GM18870 (cell line): ENCODE results near the gene SNRK.
"Not testable (repeated sequence)": the region's sequence is repeated elsewhere in the genome, so short reads cannot be mapped to it uniquely, and the experiment has no call there.

Experiments
- ATAC-seq: cut with Tn5 transposase; IDR thresholded peaks from one replicate; pipeline ENCODE4 v1.9.1; 2021; ENCODE audit warnings: moderate library complexity; ENCODE audit not compliant: unreplicated experiment

Gene SNRK

DNA sequence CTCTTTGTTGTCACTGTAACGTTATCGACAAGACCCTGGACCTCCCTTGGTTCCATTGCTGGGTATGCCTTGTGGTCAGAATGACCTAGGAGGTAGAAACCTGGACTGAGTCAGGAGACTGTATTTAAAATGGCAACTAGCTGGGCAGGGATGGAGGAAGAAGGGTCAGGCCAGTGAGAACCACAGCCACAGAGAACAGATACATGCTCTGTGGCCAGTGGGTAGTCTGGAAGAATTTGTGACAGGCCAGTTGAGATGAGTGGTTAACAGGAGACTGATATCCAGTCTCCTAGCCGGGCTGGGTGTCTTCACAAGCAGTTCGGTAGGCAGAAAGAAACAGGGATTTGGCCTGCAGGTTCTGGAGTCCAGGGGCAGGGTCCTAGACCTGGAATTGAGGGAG lies 58.9 kb downstream of the SNRK start:
- no peak for ATAC-seq

DNA sequence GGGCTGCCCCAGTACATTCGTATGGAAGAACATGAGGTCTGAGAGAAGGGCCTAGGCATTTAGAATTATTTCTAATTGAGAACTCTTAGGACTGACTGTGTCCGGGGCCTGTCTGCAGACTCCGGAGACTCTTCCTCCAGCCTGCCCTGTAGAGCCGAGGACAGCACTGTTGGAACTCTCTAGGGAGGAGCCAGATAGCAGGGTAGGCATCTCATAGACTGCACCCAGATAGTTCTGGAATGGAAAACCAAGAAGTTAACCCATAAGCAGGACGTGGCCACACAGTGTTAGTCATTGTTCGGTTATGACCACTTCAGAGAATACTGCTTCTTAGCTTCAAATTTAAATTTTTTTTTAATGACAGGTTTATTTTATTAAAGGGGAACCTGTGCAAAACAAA lies 59.5 kb downstream of the SNRK start:
- ATAC-seq: no peak

DNA sequence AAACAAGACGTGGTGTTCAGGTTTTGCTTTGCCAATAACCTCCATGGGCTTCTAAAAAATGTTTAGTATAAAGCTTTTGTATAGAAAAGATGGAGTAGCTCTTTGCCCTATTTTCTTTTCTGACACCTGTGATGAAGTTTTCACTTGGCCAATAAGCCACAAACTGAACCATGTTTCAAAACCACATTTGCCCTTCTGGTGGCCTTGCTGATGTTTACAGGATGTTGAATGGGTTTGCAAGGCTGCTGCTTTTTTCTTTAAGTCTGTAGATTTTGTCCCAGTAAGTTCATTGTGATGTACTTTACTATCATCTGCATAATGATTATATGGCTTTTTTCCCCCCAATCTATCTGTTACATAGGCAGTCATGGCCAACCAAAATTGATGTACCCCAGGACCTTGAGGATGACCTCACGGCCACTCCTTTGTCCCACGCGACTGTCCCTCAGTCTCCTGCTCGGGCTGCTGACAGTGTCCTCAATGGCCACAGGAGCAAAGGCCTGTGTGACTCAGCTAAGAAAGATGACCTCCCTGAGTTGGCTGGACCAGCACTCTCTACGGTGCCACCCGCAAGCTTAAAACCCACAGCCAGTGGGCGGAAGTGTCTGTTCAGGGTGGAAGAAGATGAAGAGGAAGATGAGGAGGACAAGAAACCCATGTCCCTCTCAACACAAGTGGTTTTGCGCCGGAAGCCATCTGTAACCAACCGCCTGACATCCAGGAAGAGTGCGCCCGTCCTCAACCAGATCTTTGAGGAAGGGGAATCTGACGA lies 60.8 kb downstream of the SNRK start:
- no peak for ATAC-seq

DNA sequence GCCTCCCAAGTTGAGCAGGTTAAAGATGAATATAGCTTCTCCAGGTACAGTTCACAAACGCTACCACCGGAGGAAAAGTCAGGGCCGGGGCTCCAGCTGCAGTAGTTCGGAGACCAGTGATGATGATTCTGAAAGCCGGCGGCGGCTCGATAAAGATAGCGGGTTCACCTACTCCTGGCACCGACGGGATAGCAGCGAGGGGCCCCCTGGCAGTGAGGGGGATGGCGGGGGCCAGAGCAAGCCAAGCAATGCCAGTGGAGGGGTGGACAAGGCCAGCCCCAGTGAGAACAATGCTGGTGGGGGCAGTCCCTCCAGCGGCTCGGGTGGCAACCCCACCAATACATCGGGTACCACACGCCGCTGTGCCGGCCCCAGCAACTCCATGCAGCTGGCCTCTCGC lies 61.4 kb downstream of the SNRK start:
- ATAC-seq: no peak

DNA sequence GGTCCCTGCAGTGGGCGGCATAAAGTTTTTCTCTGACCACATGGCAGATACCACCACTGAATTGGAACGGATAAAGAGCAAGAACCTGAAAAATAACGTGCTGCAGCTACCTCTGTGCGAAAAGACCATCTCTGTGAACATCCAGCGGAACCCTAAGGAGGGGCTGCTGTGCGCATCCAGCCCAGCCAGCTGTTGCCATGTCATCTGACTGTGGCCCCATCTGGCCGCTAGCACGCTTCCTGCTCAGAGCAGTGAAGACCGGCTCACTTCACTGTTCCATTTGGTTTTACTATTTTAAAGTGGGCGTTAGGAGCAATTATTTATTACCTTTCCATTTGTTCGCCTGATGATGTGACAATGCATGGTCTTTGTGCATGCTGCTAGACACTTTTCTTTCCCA lies 62.0 kb downstream of the SNRK start:
- ATAC-seq: no peak

DNA sequence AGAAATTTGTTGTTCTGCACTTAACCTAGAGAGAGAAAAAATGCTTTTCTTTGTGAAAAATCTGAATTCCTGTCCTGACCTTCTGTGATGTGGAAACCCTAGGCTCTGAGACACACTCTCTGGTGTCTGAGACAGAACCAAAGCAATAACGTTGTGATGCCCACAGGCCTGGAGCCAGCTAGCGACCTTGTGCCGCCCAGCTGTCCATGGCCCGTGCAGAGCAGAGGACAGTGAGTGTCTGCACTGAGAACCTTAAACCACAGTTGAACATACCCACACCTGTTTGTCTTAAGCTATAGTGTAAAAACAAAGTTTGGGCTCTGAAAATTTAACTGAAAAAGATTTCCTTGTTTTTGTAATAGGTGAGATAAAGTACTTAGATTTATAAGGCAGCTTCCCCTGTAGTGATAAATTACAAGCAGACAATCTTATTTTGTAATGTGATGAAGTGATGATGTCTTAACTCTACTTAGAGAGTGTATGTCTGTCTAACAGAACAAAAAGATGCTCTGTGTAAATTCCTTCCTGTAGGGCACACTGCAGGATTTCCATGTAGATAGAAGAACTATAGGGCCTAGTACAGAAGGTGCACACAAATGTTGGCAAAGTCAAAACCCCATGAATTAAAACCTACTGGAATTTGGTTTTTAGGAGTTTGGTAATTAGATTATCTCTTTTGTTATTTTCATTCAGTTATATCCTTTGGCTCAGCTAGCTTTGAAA lies 62.7 kb downstream of the SNRK start:
- ATAC-seq: no peak

DNA sequence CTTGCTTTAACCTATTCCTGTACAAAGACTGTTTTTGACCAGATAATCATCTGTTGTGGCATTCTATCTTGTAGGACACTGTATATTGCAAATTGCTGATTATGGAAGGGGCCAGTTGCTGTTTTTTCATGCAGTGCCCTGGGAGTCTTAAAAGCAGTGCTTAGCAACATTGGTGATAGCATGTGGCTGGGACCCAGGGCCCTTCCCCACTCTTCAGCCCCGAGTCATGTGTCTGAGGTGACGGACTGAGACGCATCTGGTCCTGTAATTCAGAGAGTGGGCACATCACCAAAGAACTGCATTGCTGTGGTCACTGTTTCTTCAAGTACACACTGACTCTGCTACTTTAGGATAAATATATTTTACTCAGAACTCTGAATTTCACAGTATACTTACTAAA lies 63.4 kb downstream of the SNRK start:
- no peak for ATAC-seq

DNA sequence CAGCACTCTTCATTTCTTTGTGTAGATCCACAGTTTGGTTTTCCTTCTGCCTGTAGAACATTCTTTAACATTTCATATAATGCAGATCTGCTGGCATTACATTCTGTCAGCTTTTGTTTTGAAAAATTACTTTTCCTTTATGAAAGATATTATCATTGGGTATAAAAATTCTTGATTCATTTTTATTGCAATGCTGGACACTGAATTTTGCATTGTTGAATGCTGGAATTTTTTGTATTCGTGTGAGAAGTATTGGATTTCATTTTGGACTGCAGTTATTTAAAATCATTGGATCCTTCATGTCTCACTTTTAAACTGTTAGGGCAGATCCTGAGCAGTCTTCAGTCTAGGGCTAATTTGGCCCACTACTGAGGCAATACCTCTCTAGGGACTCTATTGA lies 67.1 kb downstream of the SNRK start:
- no peak for ATAC-seq

DNA sequence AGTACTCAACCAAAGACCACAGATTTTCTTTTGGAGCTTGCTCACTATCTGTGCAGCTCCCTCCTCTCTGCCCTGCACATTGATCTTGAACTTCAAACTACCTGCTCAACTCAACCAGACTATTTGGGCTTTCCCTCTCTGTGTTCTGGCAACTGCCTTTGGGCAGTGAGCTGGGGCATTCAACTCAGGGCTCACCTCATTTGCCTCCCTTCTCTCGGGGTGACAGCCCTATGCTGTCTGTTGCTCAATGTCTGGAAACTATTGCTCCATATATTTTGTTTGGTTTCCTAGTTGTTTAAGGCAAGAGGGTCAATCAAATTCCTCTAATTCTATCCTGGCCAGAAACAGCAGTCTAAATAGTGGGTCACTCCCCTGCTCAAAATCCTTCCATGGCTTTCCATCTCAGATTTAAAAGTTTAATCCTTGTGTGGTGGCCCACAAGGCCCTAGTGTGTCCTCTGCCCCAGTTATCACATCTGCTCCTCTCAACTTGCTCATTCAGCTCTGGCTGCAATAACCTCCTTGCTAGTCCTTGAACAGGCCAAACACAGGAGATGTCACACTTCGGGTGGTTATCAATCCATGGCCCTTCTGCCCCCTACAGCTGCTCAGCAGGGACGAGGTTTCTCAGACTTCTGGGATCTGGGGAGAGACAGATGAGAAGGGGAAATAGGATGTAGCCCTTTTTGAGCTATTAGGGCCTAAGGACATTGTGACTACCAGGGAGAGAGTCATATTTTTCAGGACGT lies 67.8 kb downstream of the SNRK start:
- ATAC-seq: no peak

DNA sequence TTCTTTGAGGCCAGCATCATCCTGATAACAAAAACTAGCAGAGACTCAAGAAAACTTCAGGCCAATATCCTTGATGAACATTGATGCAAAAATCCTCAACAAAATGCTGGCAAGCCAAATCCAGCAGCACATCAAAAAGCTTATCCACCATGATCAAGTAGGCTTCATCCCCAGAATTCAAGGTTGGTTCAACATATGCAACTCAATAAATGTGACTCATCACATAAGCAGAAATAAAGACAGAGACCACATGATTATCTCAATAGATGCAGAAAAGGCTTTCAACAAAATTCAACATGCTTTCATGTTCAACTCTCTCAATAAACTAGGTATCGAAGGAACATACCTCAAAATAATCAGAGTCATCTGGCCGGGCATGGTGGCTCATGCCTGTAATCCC lies 69.7 kb downstream of the SNRK start:
- ATAC-seq: not testable (repeated sequence)

DNA sequence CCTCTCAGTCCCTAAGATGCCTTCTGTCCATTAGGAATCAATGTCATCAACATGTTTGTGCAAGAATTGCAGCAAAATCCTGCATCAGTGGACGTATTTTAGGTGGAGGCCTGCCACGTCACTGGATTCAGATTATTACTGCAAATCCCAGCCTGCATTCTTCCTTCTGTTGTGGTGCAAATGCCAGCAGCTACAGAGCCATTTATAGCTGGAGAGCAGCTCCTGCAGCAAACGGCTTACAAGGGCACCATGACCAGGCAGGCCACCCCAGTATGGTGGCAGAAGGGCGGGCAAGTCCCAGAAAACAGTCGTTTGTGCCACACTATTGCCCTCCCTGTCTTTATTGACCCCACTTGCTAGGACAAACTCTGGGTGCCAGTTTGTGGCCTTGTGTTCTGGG lies 74.7 kb downstream of the SNRK start:
- ATAC-seq: no peak

DNA sequence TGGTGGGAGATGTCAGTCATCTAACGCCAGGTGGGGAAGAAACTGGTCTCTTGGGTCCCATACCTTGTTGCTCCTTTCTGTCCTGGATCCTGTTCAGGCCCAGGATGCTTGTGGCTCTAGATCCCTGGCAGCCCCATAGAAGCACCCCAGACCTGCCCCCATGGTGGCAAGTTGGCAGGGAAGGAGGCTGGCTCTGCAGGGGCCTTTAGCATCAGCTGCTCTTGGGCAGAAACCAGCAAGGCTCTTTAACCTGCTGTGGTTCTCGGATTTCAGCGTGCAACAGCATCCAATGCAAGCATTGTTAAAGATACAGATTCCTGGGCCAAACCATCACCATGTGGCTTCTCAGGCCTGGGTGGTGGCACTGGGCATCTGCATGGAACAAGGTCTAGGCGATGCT lies 75.8 kb downstream of the SNRK start:
- ATAC-seq: no peak

DNA sequence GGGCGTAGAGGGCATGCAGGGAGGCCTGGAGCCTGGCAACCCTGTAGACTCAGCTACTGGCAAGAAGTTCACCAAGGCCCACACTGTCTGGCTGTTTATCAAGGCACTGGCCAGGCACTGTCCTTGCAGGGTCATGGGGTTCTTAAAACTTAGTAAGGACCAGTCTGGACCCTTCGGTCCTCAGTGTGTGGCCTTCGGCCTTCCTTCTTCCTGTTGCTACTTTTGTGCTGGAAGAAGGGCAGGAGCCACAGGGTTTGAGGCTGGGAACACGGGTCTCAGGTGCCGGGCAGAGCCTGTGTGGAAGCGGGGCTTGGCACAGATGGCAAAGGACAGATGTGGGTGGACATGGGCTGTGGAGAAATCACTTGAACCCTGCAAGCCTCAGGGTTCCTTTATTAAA lies 76.6 kb downstream of the SNRK start:
- no peak for ATAC-seq

DNA sequence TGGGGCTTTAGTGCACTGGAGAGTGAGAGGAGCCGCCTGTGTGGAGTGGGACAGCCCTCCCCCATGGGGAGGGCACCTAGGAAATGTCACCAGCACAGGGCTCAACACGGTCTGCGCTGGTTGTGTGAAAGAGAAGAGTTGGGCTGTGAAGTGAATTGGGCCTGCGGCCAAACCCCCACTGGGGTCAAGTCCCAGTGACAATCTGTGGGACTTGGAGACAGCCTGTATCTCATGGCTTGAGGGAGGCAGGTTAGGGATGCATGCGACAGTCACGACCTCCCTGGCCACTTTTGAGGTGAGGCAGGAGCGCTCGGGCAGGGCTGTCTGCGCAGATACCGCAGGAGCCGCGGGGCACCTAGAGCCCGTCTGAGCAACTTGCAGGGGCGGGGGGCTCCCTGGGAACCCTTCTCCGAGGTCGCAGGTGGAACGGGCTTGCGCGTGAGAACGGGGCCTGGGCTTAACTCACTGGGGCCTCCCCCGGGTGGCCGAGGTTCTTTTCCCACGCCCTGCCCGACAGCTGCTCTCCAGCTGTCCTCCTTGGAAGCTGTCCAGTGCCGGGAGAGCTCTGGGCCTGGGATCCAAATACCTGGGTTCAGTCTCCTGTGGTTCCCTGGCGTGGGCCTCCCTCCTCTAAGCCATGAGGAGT lies 77.4 kb downstream of the SNRK start:
- ATAC-seq: no peak

DNA sequence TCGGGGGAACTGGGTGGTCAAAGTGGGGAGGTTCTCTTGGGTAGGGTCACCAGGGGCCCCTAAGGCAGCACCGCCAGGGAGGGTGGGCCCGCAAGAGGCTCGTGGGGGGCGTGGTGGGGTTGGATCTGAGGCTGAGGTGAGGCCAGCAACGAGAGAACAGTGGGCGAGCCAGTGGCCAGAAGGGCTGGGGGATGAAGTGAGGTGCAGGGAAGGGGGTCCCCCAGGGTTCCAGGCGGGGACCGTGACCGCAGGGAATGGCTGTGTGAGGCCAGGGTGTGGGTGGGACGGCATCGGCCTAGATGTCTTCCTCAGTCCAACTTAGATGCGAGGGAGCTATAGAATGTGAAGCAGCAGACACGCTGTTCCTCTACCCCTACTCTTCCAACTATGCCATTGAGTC lies 78.2 kb downstream of the SNRK start:
- ATAC-seq: no peak

DNA sequence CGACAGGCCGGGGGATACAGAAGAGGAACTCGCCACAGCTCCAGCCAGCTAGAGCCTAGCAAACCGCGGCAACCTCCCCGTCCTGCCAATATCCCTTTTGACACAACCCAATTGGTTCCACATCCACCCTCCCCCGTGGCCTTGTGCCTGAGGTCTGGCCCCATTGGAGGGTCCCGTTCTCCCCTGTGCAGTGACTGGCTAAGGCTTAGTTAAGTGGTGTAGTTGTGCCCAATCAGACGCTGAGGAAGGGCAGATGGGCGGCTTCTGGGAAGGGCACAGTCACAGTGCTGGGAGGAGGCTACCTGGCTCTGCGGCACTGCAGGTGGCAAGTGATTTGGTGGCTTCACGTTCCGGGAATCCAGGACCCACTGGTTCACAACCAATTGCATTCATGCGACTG lies 78.6 kb downstream of the SNRK start:
- no peak for ATAC-seq

DNA sequence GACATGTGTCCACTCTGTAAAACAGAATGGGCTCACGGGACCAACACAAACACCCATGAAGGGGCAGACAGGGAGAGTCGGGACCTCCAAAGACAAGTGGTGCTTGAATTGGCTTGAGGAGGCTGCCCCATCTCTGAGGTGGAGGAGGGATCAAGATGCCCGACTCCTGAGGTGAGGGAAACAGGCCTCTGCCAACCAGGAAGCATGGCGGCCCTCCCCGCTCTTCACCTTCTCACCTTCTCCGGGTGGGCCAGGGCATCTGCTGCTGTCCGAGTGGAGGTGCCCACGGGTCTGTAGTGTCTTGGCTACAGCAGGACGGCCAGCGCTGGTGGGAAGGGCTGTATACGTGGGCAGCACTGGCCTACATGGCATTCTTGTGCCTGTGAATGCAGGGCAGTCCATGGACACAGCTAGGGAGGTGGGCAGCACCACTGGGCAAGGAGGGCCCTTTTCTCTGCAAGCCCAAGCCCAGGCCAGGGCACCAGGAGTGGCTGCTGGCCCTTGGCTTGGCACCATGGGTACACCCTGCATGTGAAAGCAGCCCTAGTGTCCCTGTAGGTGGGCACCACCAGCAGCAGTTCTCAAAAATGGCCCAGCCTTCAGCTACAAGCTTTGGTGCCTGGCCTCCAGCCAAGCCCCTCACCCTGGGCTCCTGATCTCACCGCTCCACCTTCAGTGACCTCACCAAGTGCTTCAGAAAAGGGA lies 79.4 kb downstream of the SNRK start:
- ATAC-seq: no peak

DNA sequence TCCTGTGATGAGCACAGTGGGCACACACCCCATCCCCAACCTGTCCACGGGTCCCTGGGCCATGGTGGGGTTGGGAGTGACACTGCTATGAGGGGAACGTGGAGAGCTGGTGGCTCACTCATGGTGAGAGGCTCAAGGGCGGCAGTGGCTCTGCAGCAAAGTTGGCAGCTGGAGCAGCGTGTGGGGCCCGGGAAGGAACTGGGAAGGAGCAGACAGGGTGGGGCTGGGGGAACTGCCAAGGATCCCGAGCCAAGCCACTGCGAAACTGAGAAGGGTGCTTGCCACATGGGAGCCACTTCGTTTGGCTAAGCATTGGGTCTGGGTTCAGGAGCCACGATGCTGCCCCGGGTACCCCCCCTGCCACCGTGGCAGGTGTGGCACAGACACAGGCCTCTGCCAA lies 80.1 kb downstream of the SNRK start:
- ATAC-seq: no peak

DNA sequence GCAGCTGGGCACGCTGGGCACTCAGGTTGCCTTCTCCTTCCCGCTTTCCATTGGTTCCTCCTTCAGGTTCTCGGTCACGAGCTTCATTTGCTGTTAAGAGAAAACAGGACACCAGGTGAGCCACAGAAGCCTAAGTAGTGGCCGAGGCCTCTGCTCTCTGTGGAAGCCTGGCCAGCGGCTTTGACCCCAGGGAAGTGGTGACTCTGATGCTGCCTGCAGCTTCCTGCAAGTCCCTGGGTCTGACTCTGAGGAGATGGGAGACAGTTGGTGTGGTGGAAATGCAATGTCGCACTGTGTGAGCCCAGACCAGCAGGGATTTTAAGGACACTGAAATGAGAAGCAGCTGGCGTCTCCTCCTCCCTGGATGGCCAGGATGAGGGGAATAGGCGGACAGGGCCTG lies 80.5 kb downstream of the SNRK start:
- ATAC-seq: no peak

DNA sequence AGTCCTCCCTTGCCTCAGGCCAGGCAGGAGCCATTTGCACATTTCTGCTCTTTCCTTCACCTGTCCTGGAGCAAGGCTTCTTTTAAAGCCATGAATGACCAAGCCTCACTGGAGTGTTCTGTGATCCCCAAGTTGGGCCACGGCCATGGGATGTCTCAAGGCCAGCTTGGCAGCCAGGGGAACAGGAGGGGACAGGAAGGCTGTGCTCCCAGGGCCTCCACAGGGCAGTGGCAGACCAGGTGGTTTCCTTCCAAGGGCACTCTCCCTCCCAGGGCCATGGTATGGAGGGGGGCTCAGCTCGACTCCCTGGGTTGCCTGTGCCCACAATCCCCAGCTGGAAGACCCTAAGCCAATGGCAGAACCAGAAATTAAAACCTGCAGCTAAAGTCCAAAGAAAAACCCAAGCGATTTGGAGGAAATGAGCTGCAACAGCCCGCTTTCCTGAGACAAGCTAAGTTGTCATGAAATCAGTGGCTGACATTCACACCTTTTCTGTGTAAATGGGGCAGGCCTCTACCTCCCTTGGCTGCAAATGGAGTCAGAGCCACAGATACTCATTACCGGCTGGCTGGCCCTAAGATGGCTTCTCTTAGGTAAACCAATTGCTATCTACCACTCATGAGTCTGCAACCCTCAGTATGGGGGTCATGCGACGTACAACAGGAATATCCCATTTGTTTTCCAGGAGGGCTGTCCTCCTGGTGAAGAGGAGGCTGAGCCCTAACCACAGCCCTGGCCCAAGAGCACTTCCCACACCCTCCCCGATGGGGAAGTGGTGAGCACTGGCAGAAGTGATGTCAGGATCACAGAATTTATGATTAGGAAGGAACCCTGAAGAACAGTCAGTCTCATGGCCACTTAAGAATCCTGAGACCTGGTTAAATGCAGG lies 83.3 kb downstream of the SNRK start:
- ATAC-seq: no peak
